Aorta (tissue), 4 donors: ENCODE measurements around the gene MYO1F. TPM values are rescaled to one million over a fixed set of nuclear protein-coding genes. Genes with fewer than 3 reads are reported as not detected.

Experiments
- polyA plus RNA-seq, 2 donors: library from polyadenylated mRNA; stranded (reverse); fragments of 200-250 nt; gene quantifications; one replicate each; pipeline ENCODE4 v1.2.3, GENCODE V29; 2013
- total RNA-seq, 2 donors: library from RNA; stranded (reverse); fragmentation: NEBNext Ultra II Directional; extraction: Animal tissue kit (Norgen Biotek cat#: 25700); gene quantifications; one replicate each; pipeline ENCODE4 v1.2.1, GENCODE V29; 2021
- donor health status: healthy with polysubstance abuse.
- donor health status: Bipolar disorder and iron deficiency.
- donor health status: DM: no; HTN: no; CAD: no.
- donor health status: DM: yes; HTN: yes; CAD: no.

The MYO1F gene
- total and polyA plus RNA-seq, 4 donors, result 2.1 to 63.8 (median 20.2) TPM

Other genes starting within 250 kb of the MYO1F start
- gene KANK3, start 234.2 kb downstream of the MYO1F start, total RNA-seq, result 10 to 100 TPM; 15.9 to 23.9 TPM
- gene KANK3, start 234.2 kb downstream of the MYO1F start, polyA plus RNA-seq, result 1 to 10 TPM in 1 of 2 donors, under 1 TPM in 1; 0.50 to 1.8 TPM
- gene ANGPTL4, start 213.3 kb downstream of the MYO1F start, total RNA-seq, result 10 to 100 TPM; 39.9 to 45.1 TPM
- 10 to 100 TPM; 10.1 to 19.5 TPM for gene ANGPTL4, start 213.3 kb downstream of the MYO1F start, polyA plus RNA-seq
- 100 to 1,000 TPM; 119 TPM for gene RAB11B, start 187.1 kb downstream of the MYO1F start, total RNA-seq
- 100 to 1,000 TPM in 1 of 2 donors, 10 to 100 TPM in 1; 68.6 to 116 TPM for gene RAB11B, start 187.1 kb downstream of the MYO1F start, polyA plus RNA-seq
- gene MARCHF2, start 164.1 kb downstream of the MYO1F start, total RNA-seq, result 10 to 100 TPM; 61.8 to 70.5 TPM
- 10 to 100 TPM; 50.1 to 61.7 TPM for gene MARCHF2, start 164.1 kb downstream of the MYO1F start, polyA plus RNA-seq
- 100 to 1,000 TPM; 134 to 148 TPM for gene HNRNPM, start 132.5 kb downstream of the MYO1F start, total RNA-seq
- 100 to 1,000 TPM; 106 to 112 TPM for gene HNRNPM, start 132.5 kb downstream of the MYO1F start, polyA plus RNA-seq
- 1 to 10 TPM; 2.5 to 3.8 TPM for gene PRAM1, start 74.8 kb downstream of the MYO1F start, total RNA-seq
- 1 to 10 TPM in 1 of 2 donors, under 1 TPM in 1; 0.25 to 3.2 TPM for gene PRAM1, start 74.8 kb downstream of the MYO1F start, polyA plus RNA-seq
- 10 to 100 TPM; 16.4 to 17.7 TPM for gene ZNF414, start 63.3 kb downstream of the MYO1F start, total RNA-seq
- gene ZNF414, start 63.3 kb downstream of the MYO1F start, polyA plus RNA-seq, result 10 to 100 TPM in 1 of 2 donors, 1 to 10 TPM in 1; 4.0 to 33.0 TPM
- gene ADAMTS10, start 33.3 kb upstream of the MYO1F start, total RNA-seq, result 100 to 1,000 TPM in 1 of 2 donors, 10 to 100 TPM in 1; 58.1 to 188 TPM
- gene ADAMTS10, start 33.3 kb upstream of the MYO1F start, polyA plus RNA-seq, result 100 to 1,000 TPM in 1 of 2 donors, 10 to 100 TPM in 1; 18.8 to 264 TPM
- gene NFILZ, start 53.2 kb upstream of the MYO1F start, total RNA-seq, result not detected
- not detected for gene NFILZ, start 53.2 kb upstream of the MYO1F start, polyA plus RNA-seq
- not detected for gene ACTL9, start 121.4 kb upstream of the MYO1F start, total RNA-seq
- not detected for gene ACTL9, start 121.4 kb upstream of the MYO1F start, polyA plus RNA-seq
- gene OR2Z1, start 144.2 kb upstream of the MYO1F start, total RNA-seq, result not detected
- gene OR2Z1, start 144.2 kb upstream of the MYO1F start, polyA plus RNA-seq, result not detected